IPS-11a (cell line): ENCODE results near the gene LENG8.
"Not testable (repeated sequence)": the region's sequence is repeated elsewhere in the genome, so short reads cannot be mapped to it uniquely, and the experiment has no call there.

Experiments
- H3K4me3 ChIP-seq: one replicate; pipeline ENCODE4 v1.5.1; 2013; ENCODE audit warnings: low read depth, low read length, control low read depth

LENG8 gene

GRCh38 chr19:54478677-54479266 is 29.8 kb downstream of the LENG8 start:
- no peak overlapping the region for H3K4me3 ChIP-seq

- no peak overlapping the region for H3K4me3 ChIP-seq
These were observed 31.1 kb downstream of the LENG8 start for GRCh38 chr19:54480051-54480450.

GRCh38 chr19:54481326-54481930 is 32.4 kb downstream of the LENG8 start:
- no peak overlapping the region for H3K4me3 ChIP-seq

GRCh38 chr19:54482889-54483288 is 33.9 kb downstream of the LENG8 start:
- no peak overlapping the region for H3K4me3 ChIP-seq

GRCh38 chr19:54484451-54484850 is 35.5 kb downstream of the LENG8 start:
- H3K4me3 ChIP-seq: no peak overlapping the region

GRCh38 chr19:54485851-54486250 is 36.9 kb downstream of the LENG8 start:
- H3K4me3 ChIP-seq: no peak overlapping the region

GRCh38 chr19:54489341-54489740 is 40.3 kb downstream of the LENG8 start:
- H3K4me3 ChIP-seq: no peak overlapping the region

- no peak overlapping the region for H3K4me3 ChIP-seq
These were observed 40.8 kb downstream of the LENG8 start for GRCh38 chr19:54489766-54490165.

GRCh38 chr19:54492568-54492967 is 43.6 kb downstream of the LENG8 start:
- no peak overlapping the region for H3K4me3 ChIP-seq

- not testable (repeated sequence) for H3K4me3 ChIP-seq
These were observed 44.1 kb downstream of the LENG8 start for GRCh38 chr19:54493056-54493455.

GRCh38 chr19:54493967-54494585 is 45.1 kb downstream of the LENG8 start:
- H3K4me3 ChIP-seq: no peak overlapping the region

- H3K4me3 ChIP-seq: not testable (repeated sequence)
These were observed 46.3 kb downstream of the LENG8 start for GRCh38 chr19:54495284-54495683.

GRCh38 chr19:54497747-54498450 is 48.9 kb downstream of the LENG8 start:
- not testable (repeated sequence) for H3K4me3 ChIP-seq

- H3K4me3 ChIP-seq: not testable (repeated sequence)
These were observed 49.4 kb downstream of the LENG8 start for GRCh38 chr19:54498451-54498772.

GRCh38 chr19:54502518-54503048 is 53.6 kb downstream of the LENG8 start, which contains the start of gene LAIR2:
Gene LAIR2, plus strand, starts transcription at chr19:54502831. Its CDS starts 88 bp downstream, at chr19:54502919.
- no peak within 1 kb of the TSS for H3K4me3 ChIP-seq

GRCh38 chr19:54505542-54505941 is 56.5 kb downstream of the LENG8 start:
- not testable (repeated sequence) for H3K4me3 ChIP-seq

GRCh38 chr19:54506079-54506478 is 57.1 kb downstream of the LENG8 start:
- no peak overlapping the region for H3K4me3 ChIP-seq

GRCh38 chr19:54507038-54507717 is 58.2 kb downstream of the LENG8 start:
- H3K4me3 ChIP-seq: not testable (repeated sequence)

GRCh38 chr19:54507824-54508223 is 58.8 kb downstream of the LENG8 start:
- H3K4me3 ChIP-seq: no peak overlapping the region

- H3K4me3 ChIP-seq: not testable (repeated sequence)
These were observed 59.5 kb downstream of the LENG8 start for GRCh38 chr19:54508487-54508886.
